ENCODE results near the gene PNRC1. TPM values are rescaled to one million over a fixed set of nuclear protein-coding genes. Genes with fewer than 3 reads are reported as not detected.
"Not testable (repeated sequence)": the region's sequence is repeated elsewhere in the genome, so short reads cannot be mapped to it uniquely, and the experiment has no call there.

Gene PNRC1
- total RNA-seq = 58.2 TPM

GRCh38 chr6:89080281-89081128 lies at the start of gene PNRC1:
TSS of gene PNRC1 (plus strand) at chr6:89080751. CDS start at chr6:89080895, 144 bp downstream.
- ATAC-seq = peak; percentile 83
- peak; percentile 100 for DNase-seq (ENCODE audit: low spot score)

DNA sequence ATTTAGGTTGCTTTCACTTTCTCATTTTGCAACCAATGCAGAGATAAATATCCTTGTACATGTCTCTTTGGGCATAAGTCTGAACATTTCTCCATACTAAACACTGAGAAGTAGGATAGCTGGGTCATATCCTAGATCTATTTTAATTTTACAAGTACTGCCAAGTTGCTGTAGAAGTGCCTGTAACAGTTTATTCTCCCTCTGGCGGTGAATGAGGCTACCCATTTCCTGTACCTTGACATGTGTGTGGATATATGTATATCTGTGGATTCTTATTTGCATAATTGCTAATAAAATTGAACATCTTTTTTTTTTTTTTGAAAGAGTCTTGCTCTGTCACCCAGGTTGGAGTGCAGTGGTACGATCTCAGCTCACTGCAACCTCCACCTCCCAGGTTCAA lies 48.0 kb upstream of the PNRC1 start:
- ATAC-seq = no peak

GRCh38 chr6:89033461-89033860 lies 47.1 kb upstream of the PNRC1 start:
- no peak for DNase-seq (ENCODE audit: low spot score)
- no peak for ATAC-seq

More for the DNA sequence above, 48.0 kb upstream of the PNRC1 start:
- no peak for DNase-seq (ENCODE audit: low spot score)

- DNase-seq (ENCODE audit: low spot score); ATAC-seq: not testable (repeated sequence)
Measured at GRCh38 chr6:89034116-89034515, 46.4 kb upstream of the PNRC1 start.

- no peak for DNase-seq (ENCODE audit: low spot score)
- peak; percentile 23 for ATAC-seq
Measured at GRCh38 chr6:89034586-89035251, 45.8 kb upstream of the PNRC1 start.

DNA sequence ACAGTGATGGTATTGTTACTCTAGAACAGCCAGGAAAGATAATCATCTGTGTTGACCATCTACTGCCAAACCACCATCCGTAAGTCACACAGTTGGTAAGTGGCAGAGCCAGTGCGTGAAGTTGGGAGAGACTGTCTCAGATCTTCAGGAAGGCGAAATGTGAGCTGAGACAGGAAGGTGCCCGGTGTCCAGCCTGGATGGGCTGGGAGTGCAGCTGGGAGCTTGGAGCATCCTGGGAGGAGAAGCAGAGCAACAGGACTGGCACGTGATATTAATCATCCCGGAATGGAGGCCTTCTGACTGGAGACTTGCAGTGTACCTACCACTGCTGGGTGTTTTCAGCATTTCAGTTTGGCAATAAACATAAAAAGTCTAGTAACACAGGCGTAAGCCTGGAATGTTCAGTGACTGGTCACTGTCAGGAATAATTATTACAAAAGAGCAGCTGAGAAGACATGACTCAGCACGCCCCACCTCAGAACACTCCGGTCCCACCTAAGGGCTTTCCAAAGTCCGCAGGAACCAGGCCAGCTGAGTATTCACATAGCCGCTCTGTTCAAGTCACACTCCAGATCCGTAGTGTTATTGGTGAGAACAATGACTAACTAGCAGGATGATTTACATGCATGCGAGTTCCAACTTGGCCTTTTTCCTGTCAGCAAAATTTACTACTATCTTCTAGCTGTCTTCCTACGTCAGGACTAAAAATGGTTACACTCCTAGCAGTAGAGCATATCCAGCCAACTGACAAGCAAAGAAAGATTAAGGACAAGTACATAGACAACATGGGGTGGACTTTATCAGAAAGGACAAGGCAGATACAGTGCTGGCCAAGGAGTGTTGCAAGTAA lies 45.1 kb upstream of the PNRC1 start:
- peak; percentile 78 for ATAC-seq
- peak; percentile 84 for DNase-seq (ENCODE audit: low spot score)

DNA sequence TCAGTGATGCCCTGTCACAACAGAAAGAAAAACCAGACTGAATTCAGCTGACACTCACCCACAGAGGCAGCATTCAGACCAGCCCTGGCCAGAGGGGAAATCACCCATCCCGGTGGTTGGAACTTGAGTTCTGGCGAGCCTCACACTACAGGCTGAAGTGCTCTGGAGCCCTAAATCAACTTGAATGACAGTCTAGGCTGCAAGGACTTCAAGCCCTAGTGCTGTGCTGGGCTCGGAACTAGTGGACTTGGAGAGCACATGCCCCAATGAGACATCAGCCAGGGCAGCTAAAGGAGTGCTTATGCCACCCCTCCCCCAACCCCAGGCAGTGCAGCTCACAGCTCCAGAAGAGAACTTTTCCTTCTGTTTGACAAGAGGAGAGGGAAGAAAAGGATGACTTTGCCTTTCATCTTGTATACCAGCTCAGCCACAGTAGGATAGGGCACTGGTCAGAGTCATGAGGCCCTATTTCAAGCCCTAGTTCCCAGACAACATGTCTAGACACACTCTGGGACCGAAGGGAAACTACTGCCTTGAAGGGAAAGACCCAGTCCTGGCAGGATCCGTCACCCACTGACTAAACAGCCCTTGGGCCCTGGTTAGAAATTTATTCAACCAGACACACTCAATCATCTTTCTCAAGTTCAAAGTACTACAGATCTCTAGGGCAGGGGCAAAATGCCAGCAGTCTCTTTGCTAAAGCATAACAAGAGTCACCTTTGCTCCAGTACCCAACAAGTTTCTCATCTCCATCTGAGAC lies 43.2 kb upstream of the PNRC1 start:
- ATAC-seq (no peak), DNase-seq (ENCODE audit: low spot score) (no peak)

DNA sequence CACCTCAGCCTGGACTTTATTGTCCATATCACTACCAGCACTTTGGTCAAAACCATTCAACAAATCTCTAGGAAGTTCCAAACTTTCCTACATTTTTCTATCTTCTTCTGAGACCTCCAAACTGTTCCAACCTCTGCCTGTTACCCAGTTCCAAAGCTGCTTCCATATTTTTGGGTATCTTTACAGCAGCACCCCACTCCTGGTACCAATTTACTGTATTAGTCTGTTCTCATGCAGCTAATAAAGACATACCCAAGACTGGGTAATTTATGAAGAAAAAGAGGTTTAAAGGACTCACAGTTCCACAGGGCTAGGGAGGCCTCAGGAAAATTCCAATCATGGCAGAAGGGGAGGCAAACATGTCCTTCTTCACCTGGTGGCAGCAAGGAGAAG lies 42.7 kb upstream of the PNRC1 start:
- ATAC-seq; DNase-seq (ENCODE audit: low spot score): not testable (repeated sequence)

GRCh38 chr6:89042664-89043063 lies 37.9 kb upstream of the PNRC1 start:
- ATAC-seq (no peak), DNase-seq (ENCODE audit: low spot score) (no peak)

- DNase-seq (ENCODE audit: low spot score) (no peak), ATAC-seq (no peak)
Measured at GRCh38 chr6:89044328-89045010, 36.1 kb upstream of the PNRC1 start.

DNA sequence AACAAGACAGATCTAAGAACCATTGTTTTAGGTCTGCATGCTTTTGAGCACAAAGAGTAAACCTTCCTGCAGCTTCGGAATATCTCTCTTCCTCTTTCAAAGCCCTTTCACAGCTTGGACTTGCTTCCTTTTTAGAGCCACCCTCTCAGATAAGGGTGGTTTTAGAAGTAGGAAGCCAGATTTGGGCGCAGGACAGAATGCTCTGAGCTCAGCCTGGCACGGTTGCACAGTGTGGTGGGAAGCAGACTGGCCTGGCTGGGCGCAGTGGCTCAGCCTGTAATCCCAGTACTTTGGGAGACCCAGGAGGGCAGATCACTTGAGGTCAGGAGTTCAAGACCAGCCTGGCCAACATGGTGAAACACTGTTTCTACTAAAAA lies 35.6 kb upstream of the PNRC1 start:
- peak; percentile 56 for ATAC-seq
- DNase-seq (ENCODE audit: low spot score) = no peak

DNA sequence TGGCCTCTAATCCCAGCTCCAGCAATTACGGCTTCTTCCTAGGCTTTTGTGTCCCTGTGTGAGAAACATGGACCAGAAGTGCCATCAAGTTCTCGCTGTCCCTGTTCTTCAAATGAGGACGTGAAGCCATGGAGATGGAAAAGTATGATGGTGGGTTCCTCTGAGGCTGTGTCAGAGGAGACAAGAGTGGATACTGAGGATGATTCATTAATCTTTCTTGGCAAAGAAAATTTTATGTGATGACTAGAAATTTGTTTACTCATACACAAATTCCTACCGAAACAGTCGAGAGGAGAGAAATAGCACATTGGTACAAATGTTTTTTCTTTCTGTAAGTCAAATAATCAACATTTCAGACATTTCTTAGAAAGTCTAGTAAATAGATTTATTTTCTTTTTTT lies 35.0 kb upstream of the PNRC1 start:
- ATAC-seq = no peak
- DNase-seq (ENCODE audit: low spot score) = no peak

DNA sequence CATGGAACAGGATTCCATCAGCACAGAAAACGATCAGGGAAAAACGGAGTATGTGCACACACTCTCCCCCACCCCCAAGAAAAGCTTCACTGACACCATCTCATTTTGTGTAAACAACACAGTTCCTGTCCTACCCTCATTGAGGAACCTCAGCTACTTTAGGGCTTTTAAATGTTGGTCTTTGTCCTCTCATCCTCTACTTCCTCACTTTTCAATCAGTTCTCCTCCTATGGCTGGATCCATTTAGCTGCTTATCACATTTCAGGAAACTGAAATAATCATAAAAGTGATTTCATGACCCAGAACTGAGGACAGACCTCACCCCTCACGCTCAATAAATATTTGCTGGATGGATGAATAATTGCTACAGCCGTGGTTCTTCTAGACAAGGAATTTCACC lies 33.1 kb upstream of the PNRC1 start:
- DNase-seq (ENCODE audit: low spot score) (no peak), ATAC-seq (no peak)

DNA sequence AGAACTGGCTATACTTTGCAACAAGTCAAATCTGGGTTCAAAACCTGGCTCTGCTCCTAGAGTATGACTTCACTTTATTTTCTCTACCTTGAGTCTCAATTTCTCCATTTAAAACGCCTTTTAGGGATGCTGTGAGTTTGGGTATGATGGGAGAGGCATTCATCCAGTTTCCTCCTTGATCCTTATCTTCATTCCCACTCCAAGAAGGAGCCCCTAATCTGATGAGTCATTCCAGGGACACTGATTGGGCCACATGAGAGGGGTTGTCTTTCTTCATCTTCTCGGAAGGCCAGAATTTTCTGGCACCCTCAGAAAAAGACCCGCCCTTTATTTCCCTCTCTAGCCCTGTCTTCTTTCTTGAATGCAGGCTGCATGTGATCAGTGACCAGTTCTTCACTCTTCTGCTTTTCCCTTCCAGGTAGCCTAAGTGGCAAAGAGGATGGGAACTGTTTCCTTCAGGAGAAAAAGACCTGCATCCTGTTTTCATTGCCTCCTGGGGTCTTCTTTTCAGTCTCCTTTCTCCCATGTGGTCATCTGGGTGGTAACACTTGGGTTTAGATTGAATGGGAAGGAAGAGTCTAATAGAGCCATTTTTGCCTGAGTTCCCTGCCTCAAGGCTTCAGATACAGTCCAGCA lies 32.1 kb upstream of the PNRC1 start:
- no peak for DNase-seq (ENCODE audit: low spot score)
- no peak for ATAC-seq

GRCh38 chr6:89048985-89049384 lies 31.6 kb upstream of the PNRC1 start:
- ATAC-seq = no peak
- no peak for DNase-seq (ENCODE audit: low spot score)

DNA sequence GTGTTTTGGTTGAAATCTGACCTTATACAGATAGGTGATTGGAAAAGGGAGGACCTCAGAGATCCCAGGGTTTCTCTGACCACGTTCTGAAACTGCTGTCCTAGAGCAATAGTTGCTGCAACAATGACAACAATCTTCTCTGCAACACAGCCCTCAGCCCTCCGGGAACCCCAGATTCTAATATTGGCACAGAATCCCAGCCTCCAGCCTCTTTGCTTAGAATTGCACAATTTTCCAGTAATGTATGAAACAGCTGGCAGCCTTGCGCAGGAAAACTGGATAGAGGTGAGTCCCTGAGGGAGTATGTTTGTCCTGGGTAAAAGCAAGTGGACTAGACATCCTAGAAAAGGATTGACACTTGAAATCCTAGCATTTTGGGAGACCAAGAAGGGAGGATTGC lies 30.4 kb upstream of the PNRC1 start:
- ATAC-seq (peak; percentile 92), DNase-seq (ENCODE audit: low spot score) (peak; percentile 73)

GRCh38 chr6:89050697-89051096 lies 29.9 kb upstream of the PNRC1 start:
- DNase-seq (ENCODE audit: low spot score) (no peak), ATAC-seq (peak; percentile 52)

GRCh38 chr6:89051676-89052075 lies 28.9 kb upstream of the PNRC1 start:
- ATAC-seq (no peak), DNase-seq (ENCODE audit: low spot score) (no peak)

GRCh38 chr6:89054208-89054607 lies 26.3 kb upstream of the PNRC1 start:
- ATAC-seq = no peak
- no peak for DNase-seq (ENCODE audit: low spot score)

- DNase-seq (ENCODE audit: low spot score) = no peak
- no peak for ATAC-seq
Measured at GRCh38 chr6:89057759-89058158, 22.8 kb upstream of the PNRC1 start.

Data from left lobe of liver (tissue), 2 donors.